HepG2 (cell line): ENCODE data around the gene ADCY9. TPM values are rescaled to one million over a fixed set of nuclear protein-coding genes. Genes with fewer than 3 reads are reported as not detected.

Experiments used
- ATAC-seq: fragments of 200-7000 bp; cut with Tn5 transposase; 3 replicates; pipeline ENCODE4 v1.9.1; 2020; ENCODE audit warnings: mild to moderate bottlenecking, moderate library complexity
- BruUV-seq: library from RNA; stranded (reverse); fragments of 400-500 nt; replicated peaks from 2 replicates; lab custom pipeline; 2021; lab: Mats Ljungman, UMichigan
- CTCF ChIA-PET: fragments of 300-600 bp; formaldehyde crosslinking; extraction: SDS; loops from one replicate; lab custom pipeline; 2021; ENCODE audit warnings: low total read pairs, inconsistent platforms, low intra/inter-chr PET ratio; lab: Yijun Ruan, JAX
- POLR2A ChIA-PET: fragments of 350-600 bp; sonication (Branson Sonifier 250); formaldehyde crosslinking; loops from one replicate; lab custom pipeline; 2020; ENCODE audit warnings: antibody characterized with exemption, inconsistent platforms; lab: Yijun Ruan, JAX
- DNase-seq: peaks from one replicate; pipeline ENCODE4 v3.0.0-alpha.2; 2015; ENCODE audit warnings: low spot score
- FAIRE-seq: peaks from 3 replicates; lab custom pipeline; 2011; peaks lifted over from hg19 to GRCh38; lab: Jason Lieb, UNC
- H2AFZ ChIP-seq: one replicate; pipeline ENCODE4 v1.6.1; 2011; ENCODE audit warnings: low read length, inconsistent platforms
- H3K27ac ChIP-seq: fragments of 300-600 bp; 3 replicates; pipeline ENCODE4 v1.8.0; 2011; ENCODE audit warnings: mixed run types, mild to moderate bottlenecking, mixed read lengths, low read length, inconsistent platforms; ENCODE audit not compliant: insufficient read depth; ENCODE audit errors: extremely low read length
- H3K27me3 ChIP-seq, 2 experiments: fragments of 200-600 bp in 1 of 2; 2 replicates in 1 of 2; 3 replicates in 1 of 2; pipeline versions ENCODE4 v1.6.0 to v1.8.0; 2011; ENCODE audit warnings: low read length in 2 of 2, mild to moderate bottlenecking in 2 of 2, moderate library complexity in 2 of 2, inconsistent platforms in 1 of 2; ENCODE audit not compliant: insufficient read depth in 2 of 2, control insufficient read depth in 1 of 2
- H3K36me3 ChIP-seq, 2 experiments: fragments of 200-600 bp in 1 of 2; replicated peaks in 1 of 2; 2 replicates in 1 of 2; 3 replicates in 1 of 2; pipeline versions ENCODE4 v1.5.1 to v1.8.0; 2011; ENCODE audit warnings: low read length in 2 of 2, inconsistent platforms in 1 of 2; ENCODE audit not compliant: insufficient read depth in 2 of 2, control insufficient read depth in 1 of 2
- H3K4me1 ChIP-seq: 2 replicates; pipeline ENCODE4 v1.5.1; 2012; ENCODE audit warnings: low read length, inconsistent platforms; ENCODE audit not compliant: insufficient read depth
- H3K4me2 ChIP-seq: 2 replicates; pipeline ENCODE4 v1.6.0; 2011; ENCODE audit warnings: low read depth, low read length, inconsistent platforms
- H3K4me3 ChIP-seq, 3 experiments: fragments of 200-600 bp in 1 of 3; sonication (generic), shearing (Covaris generic) in 1 of 3; replicated peaks in 1 of 3; 2 replicates each; pipeline ENCODE4 v1.5.1; 2011 to 2016; ENCODE audit warnings: low read length in 3 of 3, inconsistent platforms in 2 of 3, low read depth in 2 of 3, mild to moderate bottlenecking in 2 of 3, control low read depth in 1 of 3, mixed read lengths in 1 of 3; ENCODE audit not compliant: insufficient read depth in 1 of 3
- H3K79me2 ChIP-seq: one replicate; pipeline ENCODE4 v1.6.1; 2011; ENCODE audit warnings: low read length, inconsistent platforms; ENCODE audit not compliant: insufficient read depth
- H3K9ac ChIP-seq: 2 replicates; pipeline ENCODE4 v1.6.0; 2011; ENCODE audit warnings: mild to moderate bottlenecking, low read depth, low read length, inconsistent platforms; ENCODE audit not compliant: insufficient read depth
- H3K9me3 ChIP-seq: 2 replicates; pipeline ENCODE4 v1.5.1; 2012; ENCODE audit warnings: mild to moderate bottlenecking, low read length
- H4K20me1 ChIP-seq: 2 replicates; pipeline ENCODE4 v1.6.0; 2011; ENCODE audit warnings: inconsistent platforms, mild to moderate bottlenecking, low read length, moderate library complexity; ENCODE audit not compliant: insufficient read depth
- AGO2 ChIP-seq: fragments of 200-400 bp; formaldehyde crosslinking; optimal IDR thresholded peaks from 2 replicates; pipeline ENCODE3; 2017; ENCODE audit warnings: mild to moderate bottlenecking, low read depth, low read length, moderate library complexity
- DRAP1 ChIP-seq: IDR thresholded peaks from 2 replicates; pipeline ENCODE4 v1.6.1; 2016; ENCODE audit warnings: missing genetic modification reagents, missing compliant biosample characterization
- ELF3 ChIP-seq: IDR thresholded peaks from 2 replicates; pipeline ENCODE4 v1.6.1; 2016; ENCODE audit warnings: missing genetic modification reagents, missing compliant biosample characterization
- FOXC1 ChIP-seq: sonication (generic); formaldehyde crosslinking; IDR thresholded peaks from 2 replicates; pipeline ENCODE4 v1.8.0; 2022; ENCODE audit warnings: mild to moderate bottlenecking, missing genetic modification reagents, borderline replicate concordance
- HMG20B ChIP-seq: conservative IDR thresholded peaks from 2 replicates; pipeline ENCODE4 v1.6.1; 2016; ENCODE audit warnings: missing genetic modification reagents, missing compliant biosample characterization
- KDM5B ChIP-seq: sonication (generic); formaldehyde crosslinking; IDR thresholded peaks from 2 replicates; pipeline ENCODE4 v1.4.0; 2020; ENCODE audit warnings: missing genetic modification reagents, mild to moderate bottlenecking, borderline replicate concordance
- KLF12 ChIP-seq: sonication (generic); formaldehyde crosslinking; IDR thresholded peaks from 2 replicates; pipeline ENCODE4 v1.4.0; 2020; ENCODE audit warnings: missing genetic modification reagents, borderline replicate concordance
- RELA ChIP-seq: sonication (generic); formaldehyde crosslinking; IDR thresholded peaks from 2 replicates; pipeline ENCODE4 v1.4.0; 2020; ENCODE audit warnings: missing genetic modification reagents
- STAT6 ChIP-seq: sonication (generic); formaldehyde crosslinking; IDR thresholded peaks from 2 replicates; pipeline ENCODE4 v1.4.0; 2020; ENCODE audit warnings: missing genetic modification reagents, mild to moderate bottlenecking, borderline replicate concordance
- ZNF292 ChIP-seq: sonication (generic); formaldehyde crosslinking; IDR thresholded peaks from 2 replicates; pipeline ENCODE4 v1.8.1; 2022; ENCODE audit warnings: mild to moderate bottlenecking, low read depth, missing genetic modification reagents, borderline replicate concordance
- ZNF441 ChIP-seq: sonication (generic); formaldehyde crosslinking; IDR thresholded peaks from 2 replicates; pipeline ENCODE4 v1.7.0; 2021; ENCODE audit warnings: missing genetic modification reagents, borderline replicate concordance
- ZNF7 ChIP-seq: IDR thresholded peaks from 2 replicates; pipeline ENCODE4 v1.6.1; 2016; ENCODE audit warnings: missing biosample characterization, missing genetic modification reagents
- WGBS: methylation state at CpG from one replicate; pipeline ENCODE4 v1.1.6; 2017; ENCODE audit warnings: low lambda C conversion rate; 5-methylcytosine and 5-hydroxymethylcytosine counted together
- in situ Hi-C: cut with HindIII; loops from 2 replicates; pipeline ENCODE4 v1.10.0; 2017; ENCODE audit warnings: low pct_unique_long_range_greater_than_20kb; ENCODE audit not compliant: extremely low pct_ligation_motif_present
- intact Hi-C: fragments of 100-400 bp; cut with micrococcal nuclease; formaldehyde crosslinking; loops from one replicate; pipeline ENCODE4 v1.10.0; 2022; ENCODE audit not compliant: unreplicated experiment
- polyA plus RNA-seq, 8 experiments: library from polyadenylated mRNA; depleted of rRNA in 3 of 8; stranded (reverse) in 7 of 8; unstranded in 1 of 8; fragments of >200 nt; fragmentation: Illumina TruSeq in 4 of 8; extraction: Trizol in 4 of 8; gene quantifications; 2 replicates each; pipeline versions ENCODE4 v1.2.1 to v1.2.3, GENCODE V29; 2011 to 2016; ENCODE audit warnings: low read depth in 4 of 8, missing spikeins in 1 of 8, mixed read lengths in 1 of 8; ENCODE audit not compliant: insufficient read depth in 1 of 8
- total RNA-seq, 5 experiments: library from RNA; depleted of rRNA; stranded (reverse); fragments of >200 nt; fragmentation: Illumina TruSeq; extraction: Trizol; gene quantifications; 2 replicates each; pipeline ENCODE4 v1.2.3, GENCODE V29; 2016; ENCODE audit warnings: low read depth in 1 of 5
- TF ChIP-seq, protein P1 (sequence below): sonication (generic); formaldehyde crosslinking; IDR thresholded peaks from 2 replicates; pipeline ENCODE4 v1.4.0; 2020; ENCODE audit warnings: missing genetic modification reagents

The ADCY9 gene
- total and polyA plus RNA-seq, 2 of the 13 experiments (the other 11 are each of a cell fraction or from before 2014, with no cell fraction given): 11.2 to 13.9 TPM

- TF ChIP-seq RELA (CRISPR knock-in tag): no peak
Measured at GRCh38 chr16:3979070-3979469, 137.2 kb downstream of the ADCY9 start (continued).

GRCh38 chr16:3977376-3977775 is 138.9 kb downstream of the ADCY9 start:
- no peaks in the 10 kb centered on the region for H3K79me2 ChIP-seq
- no peak overlapping the region for H3K9ac ChIP-seq
- CTCF ChIA-PET: no interaction called here
- intact Hi-C loops: no loop called here
- no peaks in the 10 kb centered on the region for H3K27me3 ChIP-seq
- H3K27ac ChIP-seq: no peak overlapping the region
- no peaks in the 10 kb centered on the region for H3K4me1 ChIP-seq
- in situ Hi-C loops: no loop called here
- WGBS: 89% methylated on average over 23 of the region's 26 CpGs
- no peak overlapping the region for H2AFZ ChIP-seq
- H3K4me2 ChIP-seq: no peak overlapping the region
- no TSS peak for BruUV-seq
- no peaks in the 10 kb centered on the region for H3K9me3 ChIP-seq
- TF ChIP-seq ZNF292 (CRISPR knock-in tag) (no peak), KDM5B (no peak), FOXC1 (CRISPR knock-in tag) (no peak), AGO2 (peak; percentile 29), ELF3 (CRISPR knock-in tag) (no peak)
- TF ChIP-seq, all 625 proteins: peak for 1
- FAIRE-seq (no peak), ATAC-seq (no peak), DNase-seq (no peak)
- Histone ChIP-seq H4K20me1 (no peaks in the 10 kb centered on the region), H3K36me3 (peaks cover 16 to 49% of the 10 kb centered on the region in 2 experiments), H3K4me3 (no peak overlapping the region)
- POLR2A ChIA-PET: no interaction called here

DNA sequence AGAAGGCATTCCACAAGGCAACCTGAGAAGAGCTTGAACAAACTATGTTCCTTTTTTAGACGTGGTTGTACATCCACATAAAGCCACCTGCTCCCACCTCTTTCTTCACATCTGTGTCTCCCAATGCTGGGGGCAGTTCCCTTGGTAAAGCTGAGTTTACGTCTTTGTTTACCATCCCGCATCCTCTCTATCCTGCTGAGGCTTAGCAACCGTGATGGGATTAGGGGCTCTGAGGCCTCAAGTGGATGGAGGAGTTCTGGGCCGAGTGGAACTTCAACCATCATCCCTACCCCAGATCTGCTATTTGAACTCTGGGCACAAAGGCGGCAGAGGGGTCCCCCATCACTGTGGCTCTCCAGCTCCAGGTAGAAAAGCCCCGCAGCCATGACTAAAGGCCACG is 141.5 kb downstream of the ADCY9 start:
- Histone ChIP-seq H2AFZ (no peak overlapping the region), H4K20me1 (no peaks in the 10 kb centered on the region), H3K4me2 (no peak overlapping the region), H3K4me1 (no peaks in the 10 kb centered on the region), H3K36me3 (peaks cover 13 to 40% of the 10 kb centered on the region in 2 experiments), H3K79me2 (no peaks in the 10 kb centered on the region), H3K9ac (no peak overlapping the region), H3K27ac (no peak overlapping the region), H3K9me3 (no peaks in the 10 kb centered on the region), H3K4me3 (no peak overlapping the region), H3K27me3 (no peaks in the 10 kb centered on the region)
- BruUV-seq: no TSS peak
- in situ Hi-C loops (no loop called here), intact Hi-C loops (no loop called here)
- FAIRE-seq (no peak), DNase-seq (no peak), ATAC-seq (no peak)
- ChIA-PET POLR2A (no interaction called here), CTCF (no interaction called here)
- WGBS: 93% methylated on average over 6 of the region's 8 CpGs
- TF ChIP-seq ZNF441 (no peak), ZNF7 (no peak), KLF12 (CRISPR knock-in tag) (no peak), STAT6 (CRISPR knock-in tag) (no peak), HMG20B (CRISPR knock-in tag) (no peak), DRAP1 (CRISPR knock-in tag) (no peak)
- TF ChIP-seq, protein P1, sequence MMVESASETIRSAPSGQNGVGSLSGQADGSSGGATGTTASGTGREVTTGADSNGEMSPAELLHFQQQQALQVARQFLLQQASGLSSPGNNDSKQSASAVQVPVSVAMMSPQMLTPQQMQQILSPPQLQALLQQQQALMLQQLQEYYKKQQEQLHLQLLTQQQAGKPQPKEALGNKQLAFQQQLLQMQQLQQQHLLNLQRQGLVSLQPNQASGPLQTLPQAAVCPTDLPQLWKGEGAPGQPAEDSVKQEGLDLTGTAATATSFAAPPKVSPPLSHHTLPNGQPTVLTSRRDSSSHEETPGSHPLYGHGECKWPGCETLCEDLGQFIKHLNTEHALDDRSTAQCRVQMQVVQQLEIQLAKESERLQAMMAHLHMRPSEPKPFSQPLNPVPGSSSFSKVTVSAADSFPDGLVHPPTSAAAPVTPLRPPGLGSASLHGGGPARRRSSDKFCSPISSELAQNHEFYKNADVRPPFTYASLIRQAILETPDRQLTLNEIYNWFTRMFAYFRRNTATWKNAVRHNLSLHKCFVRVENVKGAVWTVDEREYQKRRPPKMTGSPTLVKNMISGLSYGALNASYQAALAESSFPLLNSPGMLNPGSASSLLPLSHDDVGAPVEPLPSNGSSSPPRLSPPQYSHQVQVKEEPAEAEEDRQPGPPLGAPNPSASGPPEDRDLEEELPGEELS (CRISPR knock-in tag): no peak
